ENCODE results near the gene SKI. TPM values are rescaled to one million over a fixed set of nuclear protein-coding genes. Genes with fewer than 3 reads are reported as not detected.

The SKI gene
- total and polyA plus RNA-seq, 10 of the 15 experiments (the other 5 are each of a cell fraction or from before 2014, with no cell fraction given): 0.03 to 14.9 (median 0.96) TPM

- TF ChIP-seq EP300 (IDR thresholded peaks at IDR 0.05; ENCODE audit: borderline replicate concordance in 1 of 2, control insufficient read depth in 1 of 2, low read depth in 2 of 2, low read length in 2 of 2): no peak
- TF ChIP-seq BCLAF1 (IDR thresholded peaks at IDR 0.05): no peak
- TF ChIP-seq YBX1 (IDR thresholded peaks at IDR 0.05): no peak
Measured at GRCh38 chr1:2221271-2221670, 6.8 kb upstream of the SKI start (continued).

GRCh38 chr1:2224170-2224584 is 3.9 kb upstream of the SKI start:
- H3K36me3 ChIP-seq (ENCODE audit: control insufficient read depth in 2 of 2, insufficient read depth in 2 of 2, low read length in 1 of 2): no peaks in the 10 kb centered on the region
- 67% methylated on average over 7 of the region's 7 CpGs for WGBS (ENCODE audit: insufficient coverage, insufficient replicate concordance, low lambda C conversion rate, missing lambda C conversion rate)
- peaks cover 5% of the 10 kb centered on the region for H3K79me2 ChIP-seq (ENCODE audit: control insufficient read depth, insufficient read depth, low read length)
- ChIA-PET RAD21 (ENCODE audit: unreplicated experiment) (no interaction called here), POLR2A (interaction anchor here (0.8 kb wide), 1 partner anchor 10 kb away, joined by 3 read pairs; no protein-coding TSS in a partner anchor), SMC1A (ENCODE audit: uncharacterized antibody, unreplicated experiment) (no interaction called here), CTCF (no interaction called here)
- no peak overlapping the region for H3K9ac ChIP-seq (ENCODE audit: control insufficient read depth, insufficient read depth, low read length)
- no peak overlapping the region for H2AFZ ChIP-seq (ENCODE audit: control insufficient read depth, low read depth, low read length)
- no peaks in the 10 kb centered on the region for H3K27me3 ChIP-seq (replicated peaks in 1 of 2; ENCODE audit: control insufficient read depth in 2 of 2, insufficient read depth in 2 of 2, low read length in 1 of 2)
- intact Hi-C loops (cut with micrococcal nuclease; ENCODE audit: unreplicated experiment) (no loop called here), in situ Hi-C loops (cut with MboI) (no loop called here)
- BruUV-seq (replicated peaks): no TSS peak
- no peaks in the 10 kb centered on the region for H4K20me1 ChIP-seq (ENCODE audit: control insufficient read depth, insufficient read depth)
- no peak overlapping the region for H3K27ac ChIP-seq (ENCODE audit: control insufficient read depth, insufficient read depth)
- H3K4me1 ChIP-seq (ENCODE audit: control insufficient read depth, insufficient read depth, low read length): no peaks in the 10 kb centered on the region
- FAIRE-seq: no peak
- no peaks in the 10 kb centered on the region for H3K9me3 ChIP-seq (replicated peaks; ENCODE audit: control insufficient read depth, insufficient read depth, low read length)
- H3K4me3 ChIP-seq: no peak overlapping the region
- H3K4me2 ChIP-seq (ENCODE audit: control insufficient read depth, insufficient read depth): no peak overlapping the region
- DNase-seq (ENCODE audit: low read depth, low spot score): no peak
- ATAC-seq: no peak
- TF ChIP-seq ZNF217 (IDR thresholded peaks at IDR 0.05): no peak
- no peak for TF ChIP-seq MLLT1 (IDR thresholded peaks at IDR 0.05)
- TF ChIP-seq HDAC2 (IDR thresholded peaks at IDR 0.05): no peak
- no peak for TF ChIP-seq ZBTB11 (CRISPR knock-in tag; IDR thresholded peaks at IDR 0.05)
- TF ChIP-seq IKZF2 (IDR thresholded peaks at IDR 0.05): no peak
- TF ChIP-seq PRDM15 (CRISPR knock-in tag; IDR thresholded peaks at IDR 0.05): no peak
- TF ChIP-seq DPF2 (IDR thresholded peaks at IDR 0.05): no peak
